PFSK-1 (cell line): ENCODE data around the gene CBLN1.

Experiments
- POLR2AphosphoS5 ChIP-seq: IDR thresholded peaks from 2 replicates; pipeline ENCODE4 v1.6.1; 2012; ENCODE audit warnings: low read depth, mild to moderate bottlenecking, control low read depth, low read length, moderate library complexity
- REST ChIP-seq, 2 experiments: IDR thresholded peaks; 2 replicates each; pipeline versions ENCODE4 v1.6.1 to v1.8.0; 2011 to 2012; ENCODE audit warnings: low read depth in 2 of 2, low read length in 2 of 2, control low read depth in 1 of 2, inconsistent platforms in 1 of 2, mild to moderate bottlenecking in 1 of 2, moderate library complexity in 1 of 2; ENCODE audit not compliant: insufficient read depth in 1 of 2
- SIN3A ChIP-seq: IDR thresholded peaks from 2 replicates; pipeline ENCODE4 v1.6.1; 2012; ENCODE audit warnings: mild to moderate bottlenecking, low read length, moderate library complexity, borderline replicate concordance; ENCODE audit not compliant: insufficient read depth

- TF ChIP-seq SIN3A (no peak), REST (IDR thresholded peaks at IDR 0.05; ENCODE audit: insufficient read depth in 1 of 2, low read depth in 2 of 2, low read length in 2 of 2) (no peak), POLR2AphosphoS5 (no peak)
Observed at GRCh38 chr16:49273771-49274170, 7.9 kb downstream of the CBLN1 start.
